ENCODE measurements around the gene EMILIN1.

- no peak for TF ChIP-seq RFX5 (IDR thresholded peaks at IDR 0.05; ENCODE audit: low read depth, low read length)
- no peak for TF ChIP-seq EZH2 (IDR thresholded peaks at IDR 0.05; ENCODE audit: borderline replicate concordance, control insufficient read depth, low read depth, low read length)
Observed at GRCh38 chr2:27051902-27052645, 26.3 kb upstream of the EMILIN1 start.

Data from GM12878 (cell line).